ENCODE data around the gene DICER1. TPM values are rescaled to one million over a fixed set of nuclear protein-coding genes. Genes with fewer than 3 reads are reported as not detected.

DICER1 gene
- total RNA-seq, 1 experiment from 2014 or later = 32.7 TPM

- Histone ChIP-seq H3K4me3 (ENCODE audit: low read depth in 2 of 2, low read length in 2 of 2) (no peak overlapping the region), H3K27ac (ENCODE audit: low read length) (no peak overlapping the region), H3K27me3 (ENCODE audit: control insufficient read depth, insufficient read depth, low read length) (no peaks in the 10 kb centered on the region), H3K4me1 (ENCODE audit: control insufficient read depth, insufficient read depth, low read length) (no peaks in the 10 kb centered on the region), H3K36me3 (ENCODE audit: control insufficient read depth, insufficient read depth, low read length) (no peaks in the 10 kb centered on the region), H3K9me3 (ENCODE audit: control insufficient read depth, insufficient read depth, low read depth, low read length) (no peaks in the 10 kb centered on the region)
- BruUV-seq (replicated peaks) = no TSS peak
- CTCF ChIA-PET = no interaction called here
- intact Hi-C loops (cut with micrococcal nuclease; ENCODE audit: unreplicated experiment) (no loop called here), in situ Hi-C loops (cut with HindIII; ENCODE audit: low pct_unique_long_range_greater_than_20kb, low sequenced_read_pairs) (no loop called here)
- no peak for ATAC-seq
- POLR2A ChIA-PET = no interaction called here
- DNase-seq (ENCODE audit: low read depth, low spot score) = no peak
- TF ChIP-seq REST (IDR thresholded peaks at IDR 0.05; ENCODE audit: insufficient read depth in 1 of 2, low read depth in 2 of 2, low read length in 1 of 2) = no peak
- no peak for TF ChIP-seq TCF7L2 (IDR thresholded peaks at IDR 0.05; ENCODE audit: low read depth, low read length)
- no peak for TF ChIP-seq SIN3A (IDR thresholded peaks at IDR 0.05; ENCODE audit: borderline replicate concordance, insufficient read depth, low read depth, low read length)
- TF ChIP-seq CTCF (IDR thresholded peaks at IDR 0.05) = no peak
- TF ChIP-seq POLR2AphosphoS5 (IDR thresholded peaks at IDR 0.05; ENCODE audit: low read depth, low read length) = no peak
Observed at GRCh38 chr14:95073947-95074346, 83.4 kb downstream of the DICER1 start.

- TF ChIP-seq POLR2AphosphoS5 (IDR thresholded peaks at IDR 0.05; ENCODE audit: low read depth, low read length) (no peak), REST (IDR thresholded peaks at IDR 0.05; ENCODE audit: insufficient read depth in 1 of 2, low read depth in 2 of 2, low read length in 1 of 2) (no peak), CTCF (IDR thresholded peaks at IDR 0.05) (no peak), TCF7L2 (IDR thresholded peaks at IDR 0.05; ENCODE audit: low read depth, low read length) (no peak), SIN3A (IDR thresholded peaks at IDR 0.05; ENCODE audit: borderline replicate concordance, insufficient read depth, low read depth, low read length) (no peak)
- BruUV-seq (replicated peaks) = no TSS peak
- ChIA-PET POLR2A (no interaction called here), CTCF (no interaction called here)
- DNase-seq (ENCODE audit: low read depth, low spot score) (no peak), ATAC-seq (no peak)
- intact Hi-C loops (cut with micrococcal nuclease; ENCODE audit: unreplicated experiment) (no loop called here), in situ Hi-C loops (cut with HindIII; ENCODE audit: low pct_unique_long_range_greater_than_20kb, low sequenced_read_pairs) (no loop called here)
- no peak overlapping the region for H3K4me3 ChIP-seq (ENCODE audit: low read depth in 2 of 2, low read length in 2 of 2)
- no peaks in the 10 kb centered on the region for H3K36me3 ChIP-seq (ENCODE audit: control insufficient read depth, insufficient read depth, low read length)
- no peak overlapping the region for H3K27ac ChIP-seq (ENCODE audit: low read length)
- no peaks in the 10 kb centered on the region for H3K27me3 ChIP-seq (ENCODE audit: control insufficient read depth, insufficient read depth, low read length)
- H3K9me3 ChIP-seq (ENCODE audit: control insufficient read depth, insufficient read depth, low read depth, low read length) = no peaks in the 10 kb centered on the region
- H3K4me1 ChIP-seq (ENCODE audit: control insufficient read depth, insufficient read depth, low read length) = no peaks in the 10 kb centered on the region
Observed at GRCh38 chr14:95072310-95072905, 84.9 kb downstream of the DICER1 start.
